ENCODE data around the gene CTIF.

- no peak for TF ChIP-seq CTCF (IDR thresholded peaks at IDR 0.05)
- no peak for TF ChIP-seq POLR2A (IDR thresholded peaks at IDR 0.05)
These were observed 361.6 kb downstream of the CTIF start for GRCh38 chr18:48900469-48900868.
